Ramos (cell line): ENCODE measurements around the gene HELZ.

ENCODE experiments used
- in situ Hi-C: fragments of 300-500 bp; cut with MboI; formaldehyde crosslinking; loops from one replicate; pipeline ENCODE4 v1.14.3; 2022; ENCODE audit warnings: low sequenced_read_pairs; ENCODE audit not compliant: unreplicated experiment

The HELZ gene

DNA sequence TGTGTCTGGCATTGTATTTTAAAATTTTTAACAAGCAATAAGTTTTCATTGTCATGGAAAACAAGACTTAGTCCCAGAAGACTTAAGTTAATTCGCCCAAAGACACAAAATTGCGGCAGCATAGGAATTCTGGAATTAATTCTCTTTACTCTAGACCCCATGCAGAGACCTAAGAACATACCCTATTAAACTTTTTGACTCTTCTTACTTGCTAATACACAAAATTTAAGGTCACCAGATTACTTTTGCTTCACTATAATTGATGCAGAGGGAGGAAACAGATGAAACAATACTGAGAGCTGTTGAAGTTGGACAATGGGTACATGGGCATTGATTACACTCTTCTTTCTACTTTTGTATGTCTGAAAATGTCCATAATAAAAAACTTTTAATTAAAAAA is 12.6 kb downstream of the HELZ start:
- in situ Hi-C loops, result no loop called here

DNA sequence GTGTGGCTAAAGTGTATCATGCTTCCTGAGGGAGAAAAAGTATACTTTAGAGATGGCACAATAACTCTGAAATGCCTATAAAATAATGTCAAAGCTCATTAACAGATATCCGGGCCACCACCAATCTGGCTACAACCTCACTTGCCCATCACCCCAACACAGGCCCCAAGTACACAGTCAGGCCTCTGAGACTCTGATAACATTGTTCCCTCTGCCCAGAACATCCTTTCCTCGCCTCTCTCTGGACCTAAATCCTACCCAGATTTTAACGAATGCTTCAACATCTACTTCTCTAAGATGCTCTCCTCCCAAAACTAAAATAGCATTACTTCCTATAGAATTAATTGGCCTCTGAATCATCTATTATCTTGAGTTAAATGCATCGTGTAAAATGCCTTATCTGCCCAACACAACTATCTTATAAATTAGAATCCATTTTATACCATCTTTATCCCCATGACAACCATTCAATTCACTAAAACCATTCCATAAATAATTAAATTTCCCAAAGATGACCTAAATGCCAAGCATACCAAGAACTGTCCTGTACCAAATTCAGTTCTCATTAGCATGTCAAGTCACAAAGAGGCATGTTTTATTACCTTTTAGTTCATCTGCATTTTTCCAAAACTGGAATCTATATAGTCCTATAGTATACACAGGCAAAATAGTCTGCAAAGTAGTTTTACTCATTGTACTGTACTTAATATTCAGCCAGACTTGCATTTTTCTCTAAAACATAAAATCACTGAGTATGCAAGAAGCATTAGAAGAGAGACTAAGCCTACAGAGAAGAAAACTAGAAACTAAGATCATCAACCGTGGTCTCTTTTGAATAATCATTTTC is 15.7 kb downstream of the HELZ start:
- in situ Hi-C loops, result no loop called here

DNA sequence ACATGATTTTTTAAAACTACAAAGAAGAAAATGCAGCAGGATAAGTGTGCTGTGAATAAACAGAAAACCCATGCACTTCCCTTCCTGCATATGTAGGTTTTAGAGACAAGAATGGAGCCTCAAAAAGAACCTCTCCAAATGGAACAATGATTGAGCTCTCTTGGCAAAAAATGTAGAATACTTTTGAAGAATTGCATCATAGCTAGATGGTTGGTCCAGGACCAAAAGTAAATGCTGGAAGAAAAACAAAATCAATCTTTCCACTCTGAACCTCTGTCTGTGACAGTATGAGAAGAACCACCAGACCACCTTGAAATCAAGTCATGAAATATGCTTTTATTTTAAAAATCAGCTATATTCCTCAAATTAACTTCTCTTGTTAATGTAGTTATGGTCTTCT is 17.5 kb downstream of the HELZ start:
- in situ Hi-C loops, result no loop called here

- in situ Hi-C loops, result no loop called here
These were observed 19.7 kb downstream of the HELZ start for GRCh38 chr17:67225316-67225715.

GRCh38 chr17:67224736-67225135 is 20.3 kb downstream of the HELZ start:
- in situ Hi-C loops, result no loop called here

DNA sequence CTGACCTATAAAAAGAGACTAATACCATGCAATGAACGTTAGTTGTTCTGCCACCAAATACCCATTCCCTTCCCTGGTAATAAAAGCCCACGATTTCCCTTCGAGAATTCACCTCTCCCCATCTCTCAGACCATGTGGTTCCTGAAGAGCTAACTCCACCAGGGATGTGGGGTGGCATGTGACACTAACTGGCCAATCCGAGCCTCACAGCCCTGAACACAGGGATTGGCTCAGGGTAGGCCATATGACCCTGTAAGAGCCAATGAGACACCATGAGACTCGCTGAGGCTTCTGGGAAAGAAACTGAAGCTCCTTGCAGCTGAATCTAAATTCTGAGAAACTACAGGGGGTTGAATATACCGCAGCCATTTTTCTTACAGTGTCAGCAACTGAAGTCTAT is 21.1 kb downstream of the HELZ start:
- in situ Hi-C loops, result no loop called here

GRCh38 chr17:67221062-67221998 is 23.7 kb downstream of the HELZ start:
- in situ Hi-C loops, result no loop called here

DNA sequence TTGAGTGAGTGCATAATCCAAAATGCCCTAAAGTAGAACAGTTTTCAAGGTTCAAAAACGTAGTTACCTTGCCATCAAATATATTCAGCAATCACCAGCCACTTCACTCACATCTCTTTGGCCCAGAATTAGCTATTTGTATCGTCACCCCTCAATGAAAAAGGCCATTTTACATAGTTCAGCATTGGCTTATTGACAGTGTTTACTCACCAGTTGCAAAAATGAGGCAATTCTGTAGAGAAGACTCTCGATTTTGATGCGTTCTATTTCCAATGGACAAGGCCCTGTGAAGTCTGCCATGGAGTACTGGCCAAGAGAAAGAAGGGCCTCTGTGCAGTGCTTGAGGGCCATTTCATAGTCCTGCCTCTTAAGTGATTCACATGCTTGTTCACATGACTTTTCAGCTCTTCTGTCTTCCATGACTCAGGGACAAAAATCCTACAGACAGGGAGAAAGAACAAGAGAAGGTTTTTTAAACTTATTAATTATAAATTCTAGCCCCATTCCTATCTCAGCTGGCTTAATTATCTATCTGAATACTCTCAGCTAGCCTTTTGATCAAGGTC is 26.5 kb downstream of the HELZ start:
- in situ Hi-C loops, result no loop called here

DNA sequence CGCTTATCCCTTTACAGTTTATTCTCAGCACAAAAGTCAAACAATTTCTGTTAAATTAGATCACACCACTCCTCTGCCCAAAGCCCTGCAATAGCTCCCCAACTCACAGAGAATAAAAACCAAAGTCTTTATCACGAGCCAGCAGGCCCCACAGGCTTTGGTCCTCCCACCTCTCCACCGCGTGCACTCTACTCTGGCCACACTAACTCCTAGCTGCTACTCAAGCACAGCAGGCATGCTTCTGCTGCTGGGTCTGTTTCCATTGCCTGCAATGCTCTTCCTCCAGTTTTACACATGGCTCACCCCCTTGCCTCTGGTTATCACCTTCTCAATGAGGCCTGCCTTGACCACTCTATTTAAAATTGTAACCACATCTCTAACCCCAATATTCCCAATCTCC is 27.6 kb downstream of the HELZ start:
- in situ Hi-C loops, result no loop called here

- in situ Hi-C loops, result no loop called here
These were observed 28.2 kb downstream of the HELZ start for GRCh38 chr17:67216578-67217320.

DNA sequence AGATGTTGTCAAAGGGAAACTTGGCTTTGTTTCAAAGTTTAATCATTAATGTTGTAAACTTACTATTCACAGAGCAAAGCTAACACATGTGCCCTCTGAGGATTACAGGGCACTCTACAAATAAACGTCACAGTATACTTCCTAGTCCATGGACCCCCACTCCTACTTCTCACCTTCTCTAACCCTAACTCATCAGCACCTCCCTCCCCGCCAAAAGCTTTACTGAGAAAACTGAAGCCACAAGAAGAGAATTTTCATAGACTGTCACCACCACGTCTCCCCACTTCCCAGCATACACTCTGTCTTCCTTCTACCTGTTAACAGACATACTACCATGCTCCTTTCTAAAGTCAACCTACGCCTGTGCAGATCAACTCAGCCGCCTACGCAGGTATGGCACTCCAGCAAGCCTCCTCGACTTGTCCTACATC is 29.0 kb downstream of the HELZ start:
- in situ Hi-C loops, result no loop called here

DNA sequence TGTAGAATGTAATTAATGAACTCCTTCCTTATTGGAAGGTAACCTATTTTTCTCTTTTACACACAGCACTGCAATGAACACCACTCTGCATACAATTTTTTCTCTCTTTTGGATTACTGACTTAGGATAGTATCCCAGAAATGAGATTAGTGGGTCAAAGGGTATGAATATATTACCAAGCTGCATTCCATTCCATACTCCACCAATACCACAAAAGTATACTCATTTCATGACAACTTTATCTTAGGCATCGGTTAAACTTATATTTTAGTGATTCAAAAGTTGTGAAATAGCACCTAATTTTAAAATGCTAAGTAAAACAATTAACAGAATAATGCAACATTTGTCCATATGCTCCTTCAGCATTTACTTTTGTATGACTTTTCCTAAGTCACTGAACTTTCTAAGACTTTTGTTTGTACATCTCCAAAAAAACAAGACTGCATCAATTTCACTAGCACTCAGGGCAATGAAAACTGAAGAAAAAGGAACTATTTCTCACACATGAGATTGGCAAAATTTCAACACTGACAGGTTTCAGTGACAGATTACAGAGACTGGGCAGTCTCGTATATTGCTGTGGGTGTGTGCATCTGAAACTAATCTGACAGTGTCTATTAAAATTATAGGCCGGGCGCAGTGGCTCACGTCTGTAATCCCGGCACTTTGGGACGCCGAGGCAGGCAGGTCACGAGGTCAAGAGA is 32.1 kb downstream of the HELZ start:
- in situ Hi-C loops, result no loop called here

- in situ Hi-C loops, result no loop called here
These were observed 32.8 kb downstream of the HELZ start for GRCh38 chr17:67212231-67212630.

GRCh38 chr17:67211742-67212141 is 33.3 kb downstream of the HELZ start:
- in situ Hi-C loops, result no loop called here

- in situ Hi-C loops, result no loop called here
These were observed 34.1 kb downstream of the HELZ start for GRCh38 chr17:67210915-67211314.

DNA sequence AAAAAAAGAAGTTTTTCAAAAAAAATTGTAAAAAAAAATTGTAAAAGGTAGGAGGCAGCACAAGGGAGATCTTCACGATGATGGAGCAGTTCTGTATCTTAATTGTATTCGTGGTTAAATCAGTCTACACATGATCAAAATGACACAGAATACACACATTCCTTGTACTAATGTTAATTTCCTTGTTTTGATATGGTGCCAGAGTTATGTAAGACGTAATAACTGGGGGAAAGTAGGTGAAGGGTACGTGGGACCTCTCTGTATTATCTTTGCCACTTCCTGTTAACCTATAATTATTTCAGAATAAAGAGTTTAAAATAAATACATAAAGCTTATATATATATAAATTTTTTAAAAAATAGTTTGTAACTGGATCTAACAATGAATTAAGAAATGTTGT is 36.8 kb downstream of the HELZ start:
- in situ Hi-C loops, result no loop called here

GRCh38 chr17:67203818-67204217 is 41.2 kb downstream of the HELZ start:
- in situ Hi-C loops, result no loop called here

GRCh38 chr17:67202503-67202902 is 42.5 kb downstream of the HELZ start:
- in situ Hi-C loops, result no loop called here

- in situ Hi-C loops, result no loop called here
These were observed 44.2 kb downstream of the HELZ start for GRCh38 chr17:67200727-67201301.
